ENCODE measurements around the gene MGMT. TPM values are rescaled to one million over a fixed set of nuclear protein-coding genes. Genes with fewer than 3 reads are reported as not detected.

Gene MGMT
- total RNA-seq, 1 donor from 2014 or later, result 20.8 TPM

DNA sequence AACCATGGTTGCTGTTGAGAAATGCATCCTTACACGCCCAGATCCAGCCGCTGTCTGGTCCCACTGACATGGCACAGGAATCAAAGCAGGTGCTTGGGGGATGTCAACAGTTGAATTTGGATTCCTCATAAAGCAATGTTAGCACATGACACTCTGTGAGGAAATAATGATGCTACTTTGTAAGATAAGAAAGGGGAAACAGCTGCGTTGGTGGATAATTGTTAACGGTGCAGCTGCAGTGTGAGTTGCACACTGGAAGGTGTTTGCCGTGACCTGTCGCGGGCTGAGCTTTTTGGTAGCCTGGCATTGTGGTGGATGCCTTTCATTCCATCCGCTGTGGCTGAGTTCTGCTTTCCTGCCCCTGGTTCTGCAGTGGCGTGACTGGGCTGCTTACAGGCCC, 113.9 kb downstream of the MGMT start:
- Mint-ChIP-seq H3K36me3 (ENCODE audit: unreplicated experiment) (peaks cover 2% of the 10 kb centered on the region), H3K27ac (ENCODE audit: unreplicated experiment) (no peak overlapping the region), H3K4me1 (ENCODE audit: unreplicated experiment) (no peaks in the 10 kb centered on the region), H3K9me3 (ENCODE audit: unreplicated experiment) (peaks cover 15% of the 10 kb centered on the region), H3K27me3 (ENCODE audit: unreplicated experiment) (no peaks in the 10 kb centered on the region), H3K4me3 (ENCODE audit: unreplicated experiment) (no peak overlapping the region)
- TF ChIP-seq, protein P1, sequence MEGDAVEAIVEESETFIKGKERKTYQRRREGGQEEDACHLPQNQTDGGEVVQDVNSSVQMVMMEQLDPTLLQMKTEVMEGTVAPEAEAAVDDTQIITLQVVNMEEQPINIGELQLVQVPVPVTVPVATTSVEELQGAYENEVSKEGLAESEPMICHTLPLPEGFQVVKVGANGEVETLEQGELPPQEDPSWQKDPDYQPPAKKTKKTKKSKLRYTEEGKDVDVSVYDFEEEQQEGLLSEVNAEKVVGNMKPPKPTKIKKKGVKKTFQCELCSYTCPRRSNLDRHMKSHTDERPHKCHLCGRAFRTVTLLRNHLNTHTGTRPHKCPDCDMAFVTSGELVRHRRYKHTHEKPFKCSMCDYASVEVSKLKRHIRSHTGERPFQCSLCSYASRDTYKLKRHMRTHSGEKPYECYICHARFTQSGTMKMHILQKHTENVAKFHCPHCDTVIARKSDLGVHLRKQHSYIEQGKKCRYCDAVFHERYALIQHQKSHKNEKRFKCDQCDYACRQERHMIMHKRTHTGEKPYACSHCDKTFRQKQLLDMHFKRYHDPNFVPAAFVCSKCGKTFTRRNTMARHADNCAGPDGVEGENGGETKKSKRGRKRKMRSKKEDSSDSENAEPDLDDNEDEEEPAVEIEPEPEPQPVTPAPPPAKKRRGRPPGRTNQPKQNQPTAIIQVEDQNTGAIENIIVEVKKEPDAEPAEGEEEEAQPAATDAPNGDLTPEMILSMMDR (IDR thresholded peaks at IDR 0.05), result no peak
- DNase-seq (ENCODE audit: extremely low spot score, unreplicated experiment), result no peak

- no peaks in the 10 kb centered on the region for H3K4me1 Mint-ChIP-seq (ENCODE audit: unreplicated experiment)
- peaks cover 22% of the 10 kb centered on the region for H3K9me3 Mint-ChIP-seq (ENCODE audit: unreplicated experiment)
- no peaks in the 10 kb centered on the region for H3K27me3 Mint-ChIP-seq (ENCODE audit: unreplicated experiment)
- H3K4me3 Mint-ChIP-seq (ENCODE audit: unreplicated experiment), result no peak overlapping the region
- H3K27ac Mint-ChIP-seq (ENCODE audit: unreplicated experiment), result no peak overlapping the region
- DNase-seq (ENCODE audit: extremely low spot score, unreplicated experiment), result peak; percentile 78
- TF ChIP-seq, protein P1 (IDR thresholded peaks at IDR 0.05), result no peak
- peaks cover 2% of the 10 kb centered on the region for H3K36me3 Mint-ChIP-seq (ENCODE audit: unreplicated experiment)
Observed at GRCh38 chr10:129581827-129582411, 114.9 kb downstream of the MGMT start.

DNA sequence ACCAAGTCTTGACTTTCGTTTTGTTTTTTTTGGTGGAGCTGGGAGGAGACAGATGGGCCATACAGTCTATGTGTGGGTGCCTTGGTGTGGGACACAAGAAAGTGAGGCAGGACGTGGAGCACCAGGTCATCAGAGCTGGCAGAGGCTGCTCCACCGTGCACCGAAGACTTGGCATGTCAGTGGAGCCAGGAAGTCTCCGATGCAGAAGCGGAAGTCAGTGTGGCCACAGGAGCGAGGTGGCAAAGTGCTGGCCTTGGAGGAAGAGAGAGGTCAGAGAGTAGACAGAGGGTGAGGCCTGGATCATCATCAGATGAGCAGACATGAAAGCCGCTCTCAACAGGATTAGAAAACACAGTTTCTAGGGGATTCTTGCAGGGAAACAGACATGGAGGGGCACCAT, 116.8 kb downstream of the MGMT start:
- H3K4me1 Mint-ChIP-seq (ENCODE audit: unreplicated experiment), result no peaks in the 10 kb centered on the region
- H3K36me3 Mint-ChIP-seq (ENCODE audit: unreplicated experiment), result peaks cover 2% of the 10 kb centered on the region
- no peak for DNase-seq (ENCODE audit: extremely low spot score, unreplicated experiment)
- no peak overlapping the region for H3K27ac Mint-ChIP-seq (ENCODE audit: unreplicated experiment)
- H3K4me3 Mint-ChIP-seq (ENCODE audit: unreplicated experiment), result no peak overlapping the region
- H3K27me3 Mint-ChIP-seq (ENCODE audit: unreplicated experiment), result no peaks in the 10 kb centered on the region
- TF ChIP-seq, protein P1 (IDR thresholded peaks at IDR 0.05), result no peak
- H3K9me3 Mint-ChIP-seq (ENCODE audit: unreplicated experiment), result peaks cover 39% of the 10 kb centered on the region

DNA sequence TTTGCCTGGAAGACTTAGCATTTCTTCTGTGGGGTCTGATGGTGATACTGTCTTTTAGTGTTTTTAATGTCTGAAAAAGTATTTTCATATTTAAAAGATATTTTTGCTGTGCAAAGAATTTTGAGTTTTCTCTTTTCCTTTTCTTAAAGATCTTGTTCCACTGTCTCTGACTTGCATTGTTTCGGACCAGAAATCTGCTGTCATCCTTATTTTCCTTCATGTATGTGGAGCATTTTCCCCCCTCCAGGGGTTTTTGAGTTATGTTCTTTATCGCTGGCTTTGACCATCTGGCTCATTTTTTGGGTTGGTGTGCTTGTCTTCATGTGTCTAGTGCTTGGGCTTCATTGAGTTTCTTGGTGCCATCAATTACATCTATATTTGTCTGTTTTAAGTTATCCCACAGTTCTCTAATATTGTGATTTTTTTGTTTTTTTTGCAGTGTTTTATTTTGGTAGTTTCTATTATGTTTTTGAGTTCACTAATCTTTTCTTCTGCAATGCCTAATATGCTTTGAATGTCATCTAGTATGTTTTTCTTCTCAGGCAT, 119.9 kb downstream of the MGMT start:
- Mint-ChIP-seq H3K27ac (ENCODE audit: unreplicated experiment) (no peak overlapping the region), H3K27me3 (ENCODE audit: unreplicated experiment) (no peaks in the 10 kb centered on the region), H3K4me3 (ENCODE audit: unreplicated experiment) (no peak overlapping the region), H3K4me1 (ENCODE audit: unreplicated experiment) (no peaks in the 10 kb centered on the region), H3K9me3 (ENCODE audit: unreplicated experiment) (peaks cover 33% of the 10 kb centered on the region), H3K36me3 (ENCODE audit: unreplicated experiment) (peaks cover 2% of the 10 kb centered on the region)
- DNase-seq (ENCODE audit: extremely low spot score, unreplicated experiment), result no peak
- TF ChIP-seq, protein P1 (IDR thresholded peaks at IDR 0.05), result no peak

GRCh38 chr10:129589546-129589945, 122.5 kb downstream of the MGMT start:
- Mint-ChIP-seq H3K27me3 (ENCODE audit: unreplicated experiment) (no peaks in the 10 kb centered on the region), H3K4me1 (ENCODE audit: unreplicated experiment) (no peaks in the 10 kb centered on the region), H3K9me3 (ENCODE audit: unreplicated experiment) (peaks cover 33% of the 10 kb centered on the region), H3K4me3 (ENCODE audit: unreplicated experiment) (no peak overlapping the region), H3K36me3 (ENCODE audit: unreplicated experiment) (peaks cover 2% of the 10 kb centered on the region), H3K27ac (ENCODE audit: unreplicated experiment) (no peak overlapping the region)
- no peak for DNase-seq (ENCODE audit: extremely low spot score, unreplicated experiment)
- TF ChIP-seq, protein P1 (IDR thresholded peaks at IDR 0.05), result no peak
